H1 (cell line): ENCODE results near the gene GNGT2. TPM values are rescaled to one million over a fixed set of nuclear protein-coding genes. Genes with fewer than 3 reads are reported as not detected.

Experiments
- POLR2A ChIP-seq, 2 experiments: IDR thresholded peaks; 1 replicate in 1 of 2; 2 replicates in 1 of 2; pipeline ENCODE4 v1.6.1; 2011; ENCODE audit warnings: low read depth in 2 of 2, low read length in 2 of 2, mild to moderate bottlenecking in 2 of 2; ENCODE audit errors: control extremely low read depth in 1 of 2
- RFX5 ChIP-seq: IDR thresholded peaks from 2 replicates; pipeline ENCODE4 v1.6.1; 2011; ENCODE audit warnings: low read depth, low read length, improper control_type of control experiment, borderline replicate concordance
- SAP30 ChIP-seq: fragments of 300-600 bp; sonication (generic); IDR thresholded peaks from 2 replicates; pipeline ENCODE4 v1.7.1; 2012; ENCODE audit warnings: low read length, moderate library complexity, mild to moderate bottlenecking, inconsistent platforms; ENCODE audit not compliant: insufficient read depth, insufficient replicate concordance
- polyA plus RNA-seq, 7 experiments: library from polyadenylated mRNA; depleted of rRNA in 3 of 7; stranded (reverse) in 5 of 7; unstranded in 2 of 7; fragments of >200 nt in 5 of 7; fragments of 200-250 nt in 2 of 7; gene quantifications; 1 replicate in 5 of 7; 2 replicates in 1 of 7; 4 replicates in 1 of 7; pipeline versions ENCODE4 v1.2.1 to v1.2.3, GENCODE V29; 2011 to 2013; ENCODE audit warnings: missing spikeins in 2 of 7, mixed read lengths in 2 of 7
- total RNA-seq: library from RNA; stranded (reverse); fragmentation: NEBNext Ultra II Directional; extraction: Animal tissue kit (Norgen Biotek cat#: 25700); gene quantifications from 2 replicates; pipeline ENCODE4 v1.2.1, GENCODE V29; 2021

GNGT2 gene
- total and polyA plus RNA-seq, 2 of the 8 experiments (the other 6 are each of a cell fraction or from before 2014, with no cell fraction given) = 1.3 to 1.4 TPM

GRCh38 chr17:49196520-49196919 is 13.9 kb downstream of the GNGT2 start (continued):
- TF ChIP-seq SAP30 = no peak
- TF ChIP-seq POLR2A (IDR thresholded peaks at IDR 0.05; ENCODE audit: control extremely low read depth in 1 of 2, low read depth in 2 of 2, low read length in 2 of 2) = no peak
- no peak for TF ChIP-seq RFX5
- TF ChIP-seq, all 59 proteins: peak for 0
